SK-N-SH (cell line): ENCODE data around the gene EYA2.

Experiments used
- CTCF ChIP-seq: fragments of 200-600 bp; sonication (generic); IDR thresholded peaks from 2 replicates; pipeline ENCODE4 v1.6.1; 2017; ENCODE audit warnings: antibody characterized with exemption, mild to moderate bottlenecking, moderate library complexity
- EP300 ChIP-seq, 2 experiments: IDR thresholded peaks; 2 replicates each; pipeline versions ENCODE4 v1.4.0 to v1.6.1; 2012; ENCODE audit warnings: borderline replicate concordance in 1 of 2, low read depth in 1 of 2, low read length in 1 of 2
- FOSL2 ChIP-seq: IDR thresholded peaks from 2 replicates; pipeline ENCODE4 v1.4.0; 2012; ENCODE audit warnings: low read depth, mild to moderate bottlenecking, moderate library complexity, borderline replicate concordance
- POLR2AphosphoS5 ChIP-seq: IDR thresholded peaks from 2 replicates; pipeline ENCODE4 v1.6.1; 2012; ENCODE audit warnings: low read depth, low read length
- SMC3 ChIP-seq: IDR thresholded peaks from 2 replicates; pipeline ENCODE4 v1.6.1; 2012; ENCODE audit warnings: low read depth, low read length, improper control_type of control experiment

- TF ChIP-seq CTCF, result no peak
- TF ChIP-seq EP300 (IDR thresholded peaks at IDR 0.05; ENCODE audit: borderline replicate concordance in 1 of 2, low read depth in 1 of 2, low read length in 1 of 2), result no peak
- no peak for TF ChIP-seq FOSL2
- TF ChIP-seq POLR2AphosphoS5, result no peak
- TF ChIP-seq SMC3, result no peak
Observed at GRCh38 chr20:47021850-47022249, 127.2 kb downstream of the EYA2 start.
